HepG2 (cell line): ENCODE measurements around the gene MAPK12. TPM values are rescaled to one million over a fixed set of nuclear protein-coding genes. Genes with fewer than 3 reads are reported as not detected.

Experiments
- MYNN ChIP-seq: sonication (generic); formaldehyde crosslinking; IDR thresholded peaks from 2 replicates; pipeline ENCODE4 v1.4.0; 2020; ENCODE audit warnings: mild to moderate bottlenecking, low read depth, missing genetic modification reagents
- POLR2A ChIP-seq, 2 experiments: IDR thresholded peaks; 2 replicates each; pipeline ENCODE4 v1.6.1; 2011; ENCODE audit warnings: low read depth in 2 of 2, low read length in 2 of 2, mild to moderate bottlenecking in 1 of 2, moderate library complexity in 1 of 2; ENCODE audit not compliant: insufficient read depth in 1 of 2
- SNAI1 ChIP-seq: sonication (generic); formaldehyde crosslinking; IDR thresholded peaks from 2 replicates; pipeline ENCODE4 v1.5.0; 2020; ENCODE audit warnings: mild to moderate bottlenecking, missing genetic modification reagents, borderline replicate concordance
- SYNCRIP ChIP-seq: fragments of 200-400 bp; formaldehyde crosslinking; IDR thresholded peaks from 2 replicates; pipeline ENCODE4 v1.6.1; 2018; ENCODE audit warnings: mild to moderate bottlenecking, low read depth, low read length; ENCODE audit not compliant: insufficient read depth
- ZFX ChIP-seq: sonication (generic); formaldehyde crosslinking; IDR thresholded peaks from 2 replicates; pipeline ENCODE4 v1.4.0; 2020; ENCODE audit warnings: mild to moderate bottlenecking, low read depth, missing genetic modification reagents, moderate library complexity
- ZKSCAN8 ChIP-seq: IDR thresholded peaks from 2 replicates; pipeline ENCODE4 v1.6.1; 2016; ENCODE audit warnings: borderline replicate concordance, missing genetic modification reagents, missing compliant biosample characterization
- ZNF501 ChIP-seq: sonication (generic); formaldehyde crosslinking; IDR thresholded peaks from 2 replicates; pipeline ENCODE4 v1.5.1; 2020; ENCODE audit warnings: mild to moderate bottlenecking, moderate library complexity, missing genetic modification reagents
- ZNF672 ChIP-seq: sonication (generic); formaldehyde crosslinking; IDR thresholded peaks from 2 replicates; pipeline ENCODE4 v1.8.1; 2022; ENCODE audit warnings: missing genetic modification reagents
- ZSCAN30 ChIP-seq: sonication (generic); formaldehyde crosslinking; IDR thresholded peaks from 2 replicates; pipeline ENCODE4 v1.5.0; 2020; ENCODE audit warnings: mild to moderate bottlenecking, missing genetic modification reagents
- polyA plus RNA-seq, 8 experiments: library from polyadenylated mRNA; depleted of rRNA in 3 of 8; stranded (reverse) in 7 of 8; unstranded in 1 of 8; fragments of >200 nt; fragmentation: Illumina TruSeq in 4 of 8; extraction: Trizol in 4 of 8; gene quantifications; 2 replicates each; pipeline versions ENCODE4 v1.2.1 to v1.2.3, GENCODE V29; 2011 to 2016; ENCODE audit warnings: low read depth in 4 of 8, missing spikeins in 1 of 8, mixed read lengths in 1 of 8; ENCODE audit not compliant: insufficient read depth in 1 of 8
- total RNA-seq, 5 experiments: library from RNA; depleted of rRNA; stranded (reverse); fragments of >200 nt; fragmentation: Illumina TruSeq; extraction: Trizol; gene quantifications; 2 replicates each; pipeline ENCODE4 v1.2.3, GENCODE V29; 2016; ENCODE audit warnings: low read depth in 1 of 5
- TF ChIP-seq, protein P1 (sequence below): IDR thresholded peaks from 2 replicates; pipeline ENCODE4 v1.6.1; 2016; ENCODE audit warnings: missing biosample characterization, missing genetic modification reagents, low read depth
- TF ChIP-seq, protein P2 (sequence below): sonication (generic); formaldehyde crosslinking; IDR thresholded peaks from 2 replicates; pipeline ENCODE4 v1.5.1; 2020; ENCODE audit warnings: mild to moderate bottlenecking, missing genetic modification reagents
- TF ChIP-seq, protein P3 (sequence below): sonication (generic); formaldehyde crosslinking; IDR thresholded peaks from 2 replicates; pipeline ENCODE4 v1.9.0; 2021; ENCODE audit warnings: missing genetic modification reagents, borderline replicate concordance
- TF ChIP-seq, protein P4 (sequence below): sonication (generic); formaldehyde crosslinking; IDR thresholded peaks from 2 replicates; pipeline ENCODE4 v1.4.0; 2020; ENCODE audit warnings: mild to moderate bottlenecking, missing genetic modification reagents

MAPK12 gene
- total and polyA plus RNA-seq, 2 of the 13 experiments (the other 11 are each of a cell fraction or from before 2014, with no cell fraction given) = 22.2 to 23.3 TPM

- TF ChIP-seq, protein P1, sequence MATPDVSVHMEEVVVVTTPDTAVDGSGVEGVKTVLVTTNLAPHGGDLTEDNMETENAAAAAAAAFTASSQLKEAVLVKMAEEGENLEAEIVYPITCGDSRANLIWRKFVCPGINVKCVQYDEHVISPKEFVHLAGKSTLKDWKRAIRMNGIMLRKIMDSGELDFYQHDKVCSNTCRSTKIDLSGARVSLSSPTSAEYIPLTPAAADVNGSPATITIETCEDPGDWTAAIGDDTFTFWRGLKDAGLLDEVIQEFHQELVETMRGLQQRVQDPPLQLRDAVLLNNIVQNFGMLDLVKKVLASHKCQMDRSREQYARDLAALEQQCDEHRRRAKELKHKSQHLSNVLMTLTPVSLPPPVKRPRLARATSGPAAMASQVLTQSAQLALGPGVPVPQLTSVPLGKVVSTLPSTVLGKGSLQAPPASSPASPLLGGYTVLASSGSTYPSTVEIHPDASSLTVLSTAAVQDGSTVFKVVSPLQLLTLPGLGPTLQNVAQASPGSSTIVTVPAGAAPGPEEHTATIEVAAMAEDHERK (CRISPR knock-in tag) = no peak
- TF ChIP-seq ZFX (0 out of 2 replicates have a peak, but pooled peaks have one; percentile 10), ZSCAN30 (CRISPR knock-in tag) (no peak), ZKSCAN8 (CRISPR knock-in tag) (no peak), ZNF501 (CRISPR knock-in tag) (no peak), MYNN (CRISPR knock-in tag) (no peak), ZNF672 (no peak), SYNCRIP (no peak), POLR2A (IDR thresholded peaks at IDR 0.05; ENCODE audit: insufficient read depth in 1 of 2, low read depth in 2 of 2, low read length in 2 of 2) (no peak), SNAI1 (CRISPR knock-in tag) (no peak)
- TF ChIP-seq, protein P2, sequence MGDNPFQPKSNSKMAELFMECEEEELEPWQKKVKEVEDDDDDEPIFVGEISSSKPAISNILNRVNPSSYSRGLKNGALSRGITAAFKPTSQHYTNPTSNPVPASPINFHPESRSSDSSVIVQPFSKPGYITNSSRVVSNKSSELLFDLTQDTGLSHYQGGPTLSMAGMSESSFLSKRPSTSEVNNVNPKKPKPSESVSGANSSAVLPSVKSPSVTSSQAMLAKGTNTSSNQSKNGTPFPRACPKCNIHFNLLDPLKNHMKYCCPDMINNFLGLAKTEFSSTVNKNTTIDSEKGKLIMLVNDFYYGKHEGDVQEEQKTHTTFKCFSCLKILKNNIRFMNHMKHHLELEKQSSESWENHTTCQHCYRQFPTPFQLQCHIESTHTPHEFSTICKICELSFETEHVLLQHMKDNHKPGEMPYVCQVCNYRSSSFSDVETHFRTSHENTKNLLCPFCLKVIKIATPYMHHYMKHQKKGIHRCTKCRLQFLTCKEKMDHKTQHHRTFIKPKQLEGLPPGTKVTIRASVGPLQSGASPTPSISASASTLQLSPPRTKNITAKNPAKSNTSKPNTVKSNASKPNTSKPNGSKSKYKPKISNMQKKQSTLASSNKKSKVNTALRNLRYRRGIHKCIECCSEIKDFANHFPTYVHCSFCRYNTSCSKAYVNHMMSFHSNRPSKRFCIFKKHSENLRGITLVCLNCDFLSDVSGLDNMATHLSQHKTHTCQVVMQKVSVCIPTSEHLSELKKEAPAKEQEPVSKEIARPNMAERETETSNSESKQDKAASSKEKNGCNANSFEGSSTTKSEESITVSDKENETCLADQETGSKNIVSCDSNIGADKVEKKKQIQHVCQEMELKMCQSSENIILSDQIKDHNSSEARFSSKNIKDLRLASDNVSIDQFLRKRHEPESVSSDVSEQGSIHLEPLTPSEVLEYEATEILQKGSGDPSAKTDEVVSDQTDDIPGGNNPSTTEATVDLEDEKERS (CRISPR knock-in tag) = no peak
- TF ChIP-seq, protein P3, sequence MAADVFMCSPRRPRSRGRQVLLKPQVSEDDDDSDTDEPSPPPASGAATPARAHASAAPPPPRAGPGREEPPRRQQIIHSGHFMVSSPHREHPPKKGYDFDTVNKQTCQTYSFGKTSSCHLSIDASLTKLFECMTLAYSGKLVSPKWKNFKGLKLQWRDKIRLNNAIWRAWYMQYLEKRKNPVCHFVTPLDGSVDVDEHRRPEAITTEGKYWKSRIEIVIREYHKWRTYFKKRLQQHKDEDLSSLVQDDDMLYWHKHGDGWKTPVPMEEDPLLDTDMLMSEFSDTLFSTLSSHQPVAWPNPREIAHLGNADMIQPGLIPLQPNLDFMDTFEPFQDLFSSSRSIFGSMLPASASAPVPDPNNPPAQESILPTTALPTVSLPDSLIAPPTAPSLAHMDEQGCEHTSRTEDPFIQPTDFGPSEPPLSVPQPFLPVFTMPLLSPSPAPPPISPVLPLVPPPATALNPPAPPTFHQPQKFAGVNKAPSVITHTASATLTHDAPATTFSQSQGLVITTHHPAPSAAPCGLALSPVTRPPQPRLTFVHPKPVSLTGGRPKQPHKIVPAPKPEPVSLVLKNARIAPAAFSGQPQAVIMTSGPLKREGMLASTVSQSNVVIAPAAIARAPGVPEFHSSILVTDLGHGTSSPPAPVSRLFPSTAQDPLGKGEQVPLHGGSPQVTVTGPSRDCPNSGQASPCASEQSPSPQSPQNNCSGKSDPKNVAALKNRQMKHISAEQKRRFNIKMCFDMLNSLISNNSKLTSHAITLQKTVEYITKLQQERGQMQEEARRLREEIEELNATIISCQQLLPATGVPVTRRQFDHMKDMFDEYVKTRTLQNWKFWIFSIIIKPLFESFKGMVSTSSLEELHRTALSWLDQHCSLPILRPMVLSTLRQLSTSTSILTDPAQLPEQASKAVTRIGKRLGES (CRISPR knock-in tag) = no peak
- TF ChIP-seq, protein P4, sequence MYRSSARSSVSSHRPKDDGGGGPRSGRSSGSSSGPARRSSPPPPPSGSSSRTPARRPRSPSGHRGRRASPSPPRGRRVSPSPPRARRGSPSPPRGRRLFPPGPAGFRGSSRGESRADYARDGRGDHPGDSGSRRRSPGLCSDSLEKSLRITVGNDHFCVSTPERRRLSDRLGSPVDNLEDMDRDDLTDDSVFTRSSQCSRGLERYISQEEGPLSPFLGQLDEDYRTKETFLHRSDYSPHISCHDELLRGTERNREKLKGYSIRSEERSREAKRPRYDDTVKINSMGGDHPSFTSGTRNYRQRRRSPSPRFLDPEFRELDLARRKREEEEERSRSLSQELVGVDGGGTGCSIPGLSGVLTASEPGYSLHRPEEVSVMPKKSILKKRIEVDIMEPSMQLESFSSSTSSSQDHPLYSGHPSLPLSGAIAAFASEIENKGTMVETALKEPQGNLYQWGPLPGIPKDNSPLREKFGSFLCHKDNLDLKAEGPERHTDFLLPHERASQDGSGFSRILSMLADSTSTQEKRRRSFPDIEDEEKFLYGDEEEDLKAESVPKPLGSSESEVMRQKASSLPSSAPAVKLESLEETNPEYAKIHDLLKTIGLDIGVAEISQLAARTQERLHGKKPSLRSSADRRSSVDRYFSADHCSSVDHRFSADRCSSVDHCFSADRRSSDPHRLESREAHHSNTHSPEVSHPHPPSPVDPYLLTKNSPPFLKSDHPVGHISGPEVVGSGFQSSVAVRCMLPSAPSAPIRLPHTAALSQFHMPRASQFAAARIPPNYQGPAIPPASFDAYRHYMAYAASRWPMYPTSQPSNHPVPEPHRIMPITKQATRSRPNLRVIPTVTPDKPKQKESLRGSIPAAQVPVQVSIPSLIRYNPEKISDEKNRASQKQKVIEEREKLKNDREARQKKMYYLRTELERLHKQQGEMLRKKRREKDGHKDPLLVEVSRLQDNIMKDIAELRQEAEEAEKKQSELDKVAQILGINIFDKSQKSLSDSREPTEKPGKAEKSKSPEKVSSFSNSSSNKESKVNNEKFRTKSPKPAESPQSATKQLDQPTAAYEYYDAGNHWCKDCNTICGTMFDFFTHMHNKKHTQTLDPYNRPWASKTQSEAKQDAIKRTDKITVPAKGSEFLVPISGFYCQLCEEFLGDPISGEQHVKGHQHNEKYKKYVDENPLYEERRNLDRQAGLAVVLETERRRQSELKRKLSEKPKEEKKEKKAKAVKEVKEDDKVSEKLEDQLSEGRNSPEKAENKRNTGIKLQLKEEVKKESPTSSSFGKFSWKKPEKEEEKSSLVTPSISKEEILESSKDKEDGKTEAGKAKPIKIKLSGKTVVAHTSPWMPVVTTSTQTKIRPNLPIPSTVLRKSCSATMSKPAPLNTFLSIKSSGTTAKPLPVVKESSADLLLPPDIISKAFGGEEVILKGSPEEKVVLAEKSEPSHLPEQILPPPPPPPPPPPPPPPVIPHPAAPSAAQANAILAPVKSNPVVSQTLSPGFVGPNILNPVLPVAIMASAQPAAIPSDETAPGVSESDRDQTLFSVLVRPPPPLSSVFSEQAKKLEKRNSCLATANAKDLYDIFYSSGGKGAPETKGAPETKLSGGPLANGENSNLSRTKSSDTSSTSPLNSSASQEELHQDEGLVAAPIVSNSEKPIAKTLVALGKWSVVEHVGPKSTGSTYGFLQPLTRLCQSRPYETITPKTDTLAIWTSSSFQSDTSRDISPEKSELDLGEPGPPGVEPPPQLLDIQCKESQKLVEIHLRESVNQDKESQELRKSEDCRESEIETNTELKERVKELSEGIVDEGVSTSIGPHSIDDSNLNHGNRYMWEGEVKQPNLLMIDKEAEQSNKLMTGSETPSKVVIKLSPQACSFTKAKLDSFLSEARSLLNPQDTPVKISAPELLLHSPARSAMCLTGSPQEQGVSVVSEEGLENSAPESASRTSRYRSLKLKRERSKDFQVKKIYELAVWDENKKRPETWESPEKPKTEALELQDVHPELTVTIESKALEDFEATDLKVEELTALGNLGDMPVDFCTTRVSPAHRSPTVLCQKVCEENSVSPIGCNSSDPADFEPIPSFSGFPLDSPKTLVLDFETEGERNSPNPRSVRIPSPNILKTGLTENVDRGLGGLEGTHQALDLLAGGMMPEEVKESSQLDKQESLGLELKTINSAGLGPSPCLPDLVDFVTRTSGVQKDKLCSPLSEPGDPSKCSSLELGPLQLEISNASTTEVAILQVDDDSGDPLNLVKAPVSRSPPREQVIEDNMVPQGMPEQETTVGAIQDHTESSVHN (CRISPR knock-in tag) = no peak
These were observed 42.5 kb upstream of the MAPK12 start (continued) for GRCh38 chr22:50303848-50304527.
